HG03066 (cell line): Measurements from ENCODE around the gene DOCK2.
A peak's percentile ranks its signal among the peaks of the same experiment; 100 is the strongest.

Experiments
- ATAC-seq: cut with Tn5 transposase; IDR thresholded peaks from one replicate; pipeline ENCODE4 v1.9.1; 2021; ENCODE audit warnings: low read depth; ENCODE audit not compliant: unreplicated experiment

DOCK2 gene

DNA sequence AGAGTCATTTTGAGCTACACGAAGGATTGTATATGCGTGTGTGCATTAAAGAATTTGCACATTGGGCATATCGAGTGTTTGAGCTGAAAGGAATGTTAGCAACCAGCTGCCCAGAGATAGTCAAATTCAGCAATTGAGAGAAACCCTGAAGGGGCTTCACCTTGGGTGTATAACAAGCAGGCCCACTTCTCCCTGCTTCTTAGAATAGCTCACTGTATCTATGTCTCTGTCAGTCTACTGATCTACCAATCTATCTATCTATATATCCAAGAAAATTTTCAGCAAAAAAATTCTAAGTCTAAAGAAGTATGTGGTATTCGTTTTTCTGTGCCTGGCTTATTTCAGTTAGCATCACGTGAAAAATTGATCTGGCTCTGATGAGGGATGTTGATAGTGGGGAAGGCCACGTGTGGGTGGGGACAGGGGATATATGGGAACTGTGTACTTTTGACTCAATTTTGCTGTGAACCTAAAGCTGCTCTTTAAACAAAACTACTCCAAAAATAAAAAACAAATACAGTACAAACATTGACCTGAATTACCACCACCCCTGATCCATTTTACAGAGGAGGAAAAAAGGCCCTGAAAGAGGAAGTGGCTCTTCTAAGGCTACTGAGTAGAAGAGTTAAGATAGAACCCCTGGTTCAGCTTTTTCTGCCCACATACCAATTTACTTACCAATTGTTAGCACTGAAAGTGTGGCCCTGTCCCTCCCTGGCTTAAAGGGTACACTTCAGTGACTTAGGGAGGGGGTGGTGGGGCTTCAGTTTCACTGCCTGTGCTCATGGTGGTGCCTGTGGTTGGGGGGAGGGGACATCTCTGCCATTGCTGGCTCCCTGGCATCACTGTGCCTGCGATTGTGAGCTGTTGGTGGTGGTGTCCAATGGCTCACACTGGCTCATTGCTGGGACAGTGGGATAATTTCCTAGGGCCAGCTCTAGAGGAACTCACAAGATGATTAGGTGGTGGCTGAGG lies 141.8 kb downstream of the DOCK2 start:
- ATAC-seq: peak; percentile 89

DNA sequence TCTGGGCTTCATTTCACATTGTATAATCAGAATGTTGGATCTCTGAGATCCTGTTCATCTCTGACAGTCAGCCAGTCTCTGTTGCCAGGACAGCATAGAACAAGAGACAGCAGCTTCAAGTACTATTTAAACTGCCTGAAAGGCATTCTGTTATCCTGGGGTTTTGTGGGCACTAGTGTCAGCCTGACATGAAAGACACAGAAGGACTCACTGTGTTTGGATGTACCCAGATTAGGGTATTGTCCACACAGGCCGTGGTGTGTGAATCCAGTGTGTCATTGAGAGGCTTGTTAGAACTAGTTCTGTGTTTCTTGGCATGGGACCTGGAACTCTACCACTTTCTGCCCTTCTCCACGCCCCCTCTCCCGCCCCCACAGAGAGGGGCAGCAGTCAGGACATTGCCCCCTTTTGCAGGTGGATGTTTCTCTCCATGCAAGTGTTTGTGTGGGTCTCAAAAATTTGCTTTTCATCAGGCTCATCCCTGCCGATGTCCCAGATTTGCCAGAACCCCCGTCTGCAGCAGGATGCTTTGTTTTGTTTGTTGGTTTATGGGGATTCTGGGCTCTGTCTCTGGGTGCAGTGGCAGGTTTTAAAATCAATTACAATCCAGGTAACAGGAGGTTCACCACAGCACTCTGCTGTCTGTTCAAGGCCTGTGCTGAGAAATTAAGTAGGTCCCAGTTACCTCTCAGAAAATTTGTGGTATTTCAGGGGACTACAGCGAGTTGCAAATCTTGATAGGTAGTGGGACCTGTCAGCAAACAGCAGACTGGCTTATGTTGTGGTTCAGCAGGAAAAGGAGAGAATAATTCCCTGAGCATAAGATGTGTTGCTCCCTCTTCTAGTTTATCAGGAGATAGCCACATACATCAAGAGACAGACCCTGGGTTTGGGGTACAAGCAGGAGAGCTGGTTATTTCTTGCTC lies 144.6 kb downstream of the DOCK2 start:
- no peak for ATAC-seq

DNA sequence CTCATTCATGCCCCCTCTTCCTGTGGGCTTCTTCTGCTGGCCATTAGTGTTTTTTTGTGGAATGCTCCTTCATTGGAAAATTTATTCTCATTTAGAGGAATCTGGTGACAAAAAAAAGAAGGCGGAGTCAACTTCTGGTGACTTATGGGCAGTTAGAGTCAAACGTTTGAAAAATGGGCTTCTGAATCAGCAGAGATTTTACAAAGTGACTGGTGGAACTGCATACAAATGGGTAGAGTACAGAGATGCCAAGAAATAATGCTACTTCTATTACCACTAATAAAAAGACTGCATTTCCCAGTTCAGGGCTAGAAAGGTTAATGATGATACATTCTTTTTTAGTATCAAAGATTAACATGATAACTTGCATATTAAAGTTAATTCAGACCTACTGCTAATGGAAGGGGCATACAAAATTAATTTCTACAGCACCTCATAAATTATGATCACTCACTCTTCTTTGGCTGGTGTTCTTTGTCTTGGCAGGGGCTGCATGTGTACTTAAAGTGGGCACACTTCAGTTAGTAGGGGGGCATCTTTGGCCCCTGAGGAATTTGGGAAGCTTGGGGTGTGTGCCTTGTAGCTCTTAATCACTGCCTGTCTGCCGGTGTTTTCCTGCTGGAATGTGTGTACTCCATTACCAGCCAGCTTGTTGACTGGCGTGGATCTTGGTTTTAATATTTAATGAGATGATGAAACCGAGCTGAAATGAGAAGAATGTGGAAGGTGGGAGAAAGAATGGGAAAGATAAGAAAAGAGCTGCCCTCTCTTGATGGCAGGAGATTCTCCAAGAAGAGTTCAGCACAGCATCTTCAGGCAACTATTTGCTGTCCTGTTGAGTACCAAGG lies 148.9 kb downstream of the DOCK2 start:
- no peak for ATAC-seq

DNA sequence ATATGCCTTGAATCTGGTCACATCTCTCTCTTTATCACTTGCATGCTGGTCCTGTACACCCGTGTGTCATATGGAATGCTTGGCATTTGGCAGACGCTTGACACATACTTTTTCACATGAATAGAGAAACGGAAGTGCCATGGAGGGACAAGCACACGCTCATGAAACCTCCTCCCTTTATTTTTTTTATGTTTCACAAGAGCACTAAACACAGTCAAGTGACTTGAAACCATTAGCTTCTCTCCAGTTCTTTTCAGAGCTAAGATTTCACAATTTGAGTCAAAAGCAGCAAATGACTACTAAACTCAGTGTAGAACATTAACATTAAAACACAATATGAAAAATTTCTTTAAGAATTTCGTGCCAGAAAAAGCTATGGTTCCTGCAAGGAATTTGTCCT lies 151.1 kb downstream of the DOCK2 start:
- no peak for ATAC-seq

DNA sequence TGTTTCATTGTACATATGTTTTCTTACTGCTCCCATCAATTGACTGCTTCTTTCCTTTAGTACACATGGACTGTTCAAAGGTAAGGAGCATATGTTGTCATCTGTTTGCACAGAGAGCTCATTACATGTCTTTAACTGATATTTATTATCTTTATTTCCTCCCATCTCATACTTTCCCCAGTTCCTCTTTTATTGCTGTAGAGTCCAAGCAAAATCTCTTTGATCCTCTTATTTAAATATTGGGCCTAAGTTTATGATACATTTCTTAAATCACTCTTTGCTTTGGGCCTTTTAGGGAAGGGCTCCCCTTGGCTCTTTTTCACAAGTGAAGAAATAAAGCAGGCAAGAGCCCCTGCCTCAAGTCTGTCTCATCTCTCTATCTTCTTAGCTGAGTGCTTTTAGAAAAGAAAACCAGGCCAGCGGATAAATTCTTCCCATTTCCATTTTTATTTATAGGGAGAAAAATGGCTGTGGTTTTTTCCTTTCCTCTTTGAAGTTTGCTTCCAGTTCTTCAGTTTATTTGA lies 152.4 kb downstream of the DOCK2 start:
- no peak for ATAC-seq

DNA sequence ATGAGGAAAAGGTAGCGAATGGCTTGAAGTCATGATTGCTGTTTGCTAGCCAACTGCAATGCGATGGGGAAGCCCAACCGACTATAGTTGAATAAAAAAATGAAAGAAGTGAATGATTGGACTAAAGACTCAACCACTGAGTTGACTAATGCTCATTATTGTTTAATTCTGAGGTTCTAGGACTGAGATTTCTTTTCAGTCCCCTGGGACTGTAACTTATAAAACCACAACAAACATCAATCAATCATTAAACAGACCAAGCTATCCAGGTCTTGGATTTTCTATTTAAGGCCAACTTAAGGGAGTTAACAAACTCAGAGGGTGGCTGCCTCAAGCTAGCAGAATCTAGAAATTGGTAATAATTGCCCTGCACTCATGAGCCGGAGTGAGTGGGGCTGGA lies 154.2 kb downstream of the DOCK2 start:
- ATAC-seq: no peak

DNA sequence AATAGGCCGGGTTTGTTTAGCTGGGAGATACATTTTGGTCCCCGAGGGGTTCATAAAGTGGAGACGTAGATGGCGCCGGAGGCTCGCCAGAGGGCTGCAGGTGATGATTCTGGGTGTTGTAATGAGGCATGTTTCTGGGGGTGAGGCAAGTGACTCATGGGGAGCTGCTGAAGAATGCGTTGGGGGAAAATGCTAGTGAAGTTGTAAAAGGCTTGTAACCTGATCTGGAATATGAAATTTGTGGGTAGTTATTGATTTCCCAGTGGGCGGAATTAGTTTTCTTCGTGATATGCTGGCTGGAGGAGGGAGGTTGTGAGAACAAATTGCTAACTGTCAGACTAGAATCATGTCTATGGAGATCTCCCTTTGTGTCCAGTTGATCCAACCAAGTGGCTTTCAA lies 158.3 kb downstream of the DOCK2 start:
- no peak for ATAC-seq

DNA sequence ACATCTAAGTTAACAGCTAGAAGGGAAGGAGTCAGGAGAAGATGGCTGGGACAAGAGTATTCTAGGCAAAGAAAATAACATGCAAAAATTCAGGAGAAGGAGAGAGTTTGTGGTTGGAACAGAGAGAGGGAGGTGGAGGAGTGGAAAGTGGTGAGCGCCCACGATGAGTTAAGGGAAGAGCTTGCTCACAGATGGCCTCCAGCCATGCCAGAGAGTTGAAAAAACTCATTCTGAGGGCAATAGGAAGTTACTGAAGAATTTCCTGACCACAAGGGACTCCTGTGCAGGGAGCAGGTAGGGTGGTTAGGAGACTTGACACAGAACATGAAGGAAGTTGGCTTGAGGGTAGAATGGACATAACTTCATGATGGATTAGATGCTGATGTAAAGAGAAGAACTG lies 159.7 kb downstream of the DOCK2 start:
- ATAC-seq: no peak

DNA sequence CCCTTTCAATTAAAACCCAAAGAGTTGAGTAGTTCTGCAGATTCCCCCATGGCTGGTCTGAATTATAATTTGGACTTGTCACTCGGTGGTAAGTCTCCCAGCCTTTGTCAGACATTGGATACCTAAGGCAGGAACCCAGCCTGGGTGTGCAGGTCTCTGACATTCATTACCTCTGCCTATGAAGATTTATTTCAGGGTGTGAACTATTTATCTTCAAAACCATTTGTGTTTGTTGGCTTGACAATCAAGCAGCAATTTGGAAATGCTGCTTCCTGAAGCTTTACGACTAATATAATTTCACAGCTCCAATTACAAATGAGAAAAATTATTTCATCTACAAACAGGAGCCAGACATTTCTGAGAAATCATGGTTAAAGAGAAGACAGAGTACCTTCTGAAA lies 160.5 kb downstream of the DOCK2 start:
- no peak for ATAC-seq

DNA sequence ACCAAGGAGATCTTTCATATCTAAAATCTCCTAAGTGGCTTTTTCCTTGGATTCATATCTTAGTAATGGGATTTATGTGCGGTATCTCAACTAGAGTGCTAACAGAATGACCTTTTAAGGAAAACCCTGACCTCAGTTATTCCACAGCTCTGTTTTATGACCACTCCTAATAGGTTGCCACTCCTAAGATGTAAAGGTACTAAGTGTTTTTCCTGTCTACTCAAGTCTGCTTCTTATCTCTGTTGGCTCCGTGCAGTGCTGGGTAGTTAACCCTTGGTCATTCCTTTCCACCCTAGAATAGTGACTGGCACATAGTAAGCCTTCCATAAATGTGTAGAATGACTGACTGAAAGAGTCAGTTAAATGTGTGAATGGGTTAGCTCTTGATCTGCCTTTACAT lies 161.4 kb downstream of the DOCK2 start:
- no peak for ATAC-seq

DNA sequence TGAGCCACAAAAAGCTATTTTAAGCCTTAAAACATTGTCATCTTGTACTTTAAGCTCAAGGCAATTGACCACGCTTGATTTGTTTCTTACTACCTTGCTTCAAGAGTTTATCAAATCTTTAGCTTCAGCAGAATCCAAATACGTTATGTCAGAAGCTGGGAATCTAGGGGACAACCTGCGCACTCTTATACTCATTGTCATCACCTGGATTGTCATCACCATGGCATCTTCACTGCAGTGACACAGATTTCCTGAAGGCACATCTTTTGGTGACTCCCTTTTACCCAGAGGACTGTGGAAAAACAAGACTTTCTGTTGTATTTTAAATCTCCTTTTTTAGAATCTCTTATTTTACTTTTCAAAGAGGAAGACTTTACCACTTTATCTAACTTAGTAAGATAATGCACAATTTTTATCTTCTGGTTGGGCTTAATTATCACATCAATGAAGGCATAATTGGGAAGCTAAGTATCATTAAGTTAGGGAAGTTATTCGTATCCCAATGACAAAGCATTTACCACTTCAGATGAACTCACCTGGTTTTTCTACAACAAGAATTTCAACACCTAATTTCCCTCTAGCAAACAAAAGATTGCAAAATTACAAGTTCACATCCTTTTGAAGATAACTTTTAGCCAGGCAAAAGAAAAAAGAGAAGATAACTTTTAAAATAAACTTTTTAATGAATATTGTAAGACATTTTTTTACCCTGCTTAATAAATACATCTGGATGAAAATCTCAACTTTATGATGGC lies 162.0 kb downstream of the DOCK2 start:
- no peak for ATAC-seq

DNA sequence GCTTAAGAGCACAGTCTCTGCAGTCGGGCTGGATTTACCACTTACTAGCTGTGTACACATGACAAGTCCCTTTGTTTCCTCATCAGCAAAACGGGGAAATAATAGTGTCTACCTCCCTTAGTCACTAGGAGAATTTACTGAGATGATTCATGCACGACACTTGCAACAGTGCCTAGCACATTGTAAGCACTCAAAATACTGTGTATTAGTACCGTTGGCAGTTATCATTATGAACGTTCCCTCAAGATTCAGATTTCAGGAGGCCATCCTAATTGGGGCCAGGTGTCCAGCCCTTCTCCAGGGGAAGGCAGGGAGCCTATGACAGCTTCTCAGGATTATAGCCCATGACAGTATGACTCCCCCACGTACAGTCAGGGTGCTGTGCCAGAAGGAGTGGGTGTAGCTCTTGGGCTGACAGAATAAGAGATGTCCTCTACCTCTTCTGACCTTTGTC lies 164.3 kb downstream of the DOCK2 start:
- ATAC-seq: no peak

DNA sequence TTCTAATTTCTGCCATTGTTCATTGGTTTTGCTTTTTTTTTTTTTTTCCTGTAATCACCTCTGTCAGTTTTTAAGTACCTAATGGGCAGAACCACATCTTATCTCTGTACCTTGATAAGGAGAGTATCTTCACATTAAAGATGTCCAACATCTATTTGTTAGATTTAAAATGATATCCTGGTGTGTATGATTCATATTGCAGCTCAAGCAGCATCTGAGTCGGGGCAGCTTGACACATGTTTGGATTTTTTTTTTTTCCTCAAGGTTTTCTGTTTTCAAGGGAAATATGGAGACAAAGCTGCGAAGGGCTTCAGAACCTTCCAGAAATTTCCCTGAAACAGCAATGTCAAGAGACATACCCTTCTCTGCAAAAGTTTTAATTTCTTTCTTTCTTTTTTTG lies 164.7 kb downstream of the DOCK2 start:
- no peak for ATAC-seq

DNA sequence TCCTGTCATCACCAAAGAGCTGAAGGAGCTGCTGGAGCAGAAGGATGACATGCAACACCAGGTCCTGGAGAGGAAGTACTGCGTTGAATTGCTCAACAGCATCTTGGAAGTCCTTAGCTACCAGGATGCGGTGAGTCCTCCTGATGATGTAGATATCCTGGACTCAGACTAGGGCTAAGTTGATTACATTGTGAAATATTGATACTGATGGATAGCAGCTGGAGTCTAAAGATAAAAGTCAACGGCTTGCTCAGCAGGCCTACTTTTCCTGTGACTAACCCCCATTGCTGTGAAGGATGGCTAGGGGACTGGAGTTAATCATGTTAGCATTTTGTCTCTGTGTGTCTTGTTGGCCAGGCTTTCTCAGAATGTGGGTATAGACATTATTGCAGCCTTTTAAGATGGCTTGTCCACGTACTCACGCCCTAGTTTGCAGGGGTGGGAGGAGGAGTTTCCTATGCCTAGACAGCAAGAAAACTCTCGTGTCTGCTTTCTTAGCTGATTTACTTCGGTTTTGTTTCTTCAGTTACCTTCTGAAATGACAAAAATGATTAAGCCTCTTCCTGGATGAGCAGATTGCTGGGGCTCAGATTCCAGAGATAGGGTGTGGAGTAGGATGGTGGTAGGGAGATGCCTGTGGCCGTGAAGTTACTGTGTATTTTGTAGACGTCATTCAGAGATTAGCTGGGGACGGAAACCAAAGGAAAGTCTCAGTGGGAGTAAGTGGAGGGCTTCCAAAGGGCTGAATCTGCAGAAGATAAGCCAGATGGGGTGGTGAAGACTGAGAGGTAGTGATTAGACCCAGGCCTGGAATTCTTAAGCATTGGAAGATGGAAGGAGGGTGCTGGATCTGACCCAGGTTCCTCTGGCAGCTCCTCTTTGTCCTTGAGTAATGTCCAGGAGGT lies 166.3 kb downstream of the DOCK2 start:
- no peak for ATAC-seq

DNA sequence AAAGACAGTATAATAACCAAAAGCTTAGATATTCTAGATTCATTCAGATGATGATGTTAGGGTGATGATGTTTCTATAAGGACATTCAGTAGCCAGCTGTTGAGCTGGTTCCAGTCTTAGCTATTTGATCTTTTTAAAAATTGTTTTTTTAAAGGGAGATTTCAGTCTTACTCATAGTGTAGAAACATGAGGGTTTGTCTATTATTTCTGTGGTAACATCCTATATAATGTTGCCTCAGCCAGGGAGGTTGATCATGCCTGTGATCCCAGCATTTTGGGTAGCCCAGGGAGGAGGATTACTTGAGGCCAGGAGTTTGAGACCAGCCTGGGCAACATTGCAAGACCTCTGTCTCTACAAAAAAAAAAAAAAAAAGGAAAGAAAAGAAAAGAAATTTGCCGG lies 167.8 kb downstream of the DOCK2 start:
- ATAC-seq: no peak

DNA sequence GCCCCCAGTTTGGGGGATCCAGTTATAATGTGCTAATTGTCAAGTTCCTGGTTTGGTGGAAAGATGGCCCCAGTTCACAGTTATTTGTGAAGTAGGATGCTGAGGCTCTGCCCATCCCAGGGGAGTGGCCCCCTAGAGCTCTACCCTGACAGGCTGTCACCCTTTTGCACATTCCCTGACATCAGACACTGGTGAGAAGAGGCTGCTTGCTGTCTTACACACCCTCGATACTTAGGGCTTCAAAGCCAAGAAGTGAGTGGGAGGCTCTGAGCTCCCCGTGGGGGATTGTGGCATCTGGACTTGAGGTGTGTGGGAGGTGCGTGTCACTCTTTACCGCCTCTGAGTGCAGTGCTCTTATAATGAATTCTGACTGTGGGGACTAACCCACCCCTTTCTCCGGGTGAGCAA lies 168.5 kb downstream of the DOCK2 start:
- peak; percentile 85 for ATAC-seq

DNA sequence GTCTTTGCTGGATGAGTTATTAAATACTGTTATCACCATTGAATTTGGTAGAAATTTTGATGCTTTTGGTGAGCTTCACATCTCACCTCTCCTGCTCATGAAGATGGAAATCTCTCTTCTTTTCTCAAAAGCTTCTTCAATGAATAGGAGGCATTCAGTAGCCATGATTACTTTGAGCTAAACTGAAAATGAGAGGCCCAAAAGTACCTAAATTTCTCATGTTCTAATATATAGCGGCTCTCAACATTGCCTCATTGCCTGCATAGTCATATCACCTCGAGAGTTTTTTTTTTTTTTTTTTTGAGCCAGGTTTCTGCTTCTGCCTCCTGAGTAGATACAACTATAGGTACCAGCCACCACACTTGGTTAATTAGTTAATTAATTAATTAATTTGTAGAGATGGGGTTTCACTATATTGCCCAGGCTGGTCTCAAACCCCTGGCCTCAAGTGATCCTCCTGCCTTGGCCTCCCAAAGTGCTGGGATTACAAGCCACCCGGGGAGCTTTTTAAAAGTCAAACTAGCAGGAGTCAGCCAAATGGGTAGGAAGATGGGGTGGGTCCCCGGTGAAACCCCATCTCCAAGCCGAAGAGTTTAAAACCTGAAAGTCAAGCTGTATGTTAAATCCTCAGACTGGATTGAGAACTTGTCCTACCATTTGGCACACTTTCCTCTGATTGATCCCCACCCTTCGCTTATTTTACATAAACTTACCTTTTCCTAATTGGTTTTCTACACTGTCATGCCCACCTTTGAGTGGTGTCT lies 169.0 kb downstream of the DOCK2 start:
- peak; percentile 59 for ATAC-seq

DNA sequence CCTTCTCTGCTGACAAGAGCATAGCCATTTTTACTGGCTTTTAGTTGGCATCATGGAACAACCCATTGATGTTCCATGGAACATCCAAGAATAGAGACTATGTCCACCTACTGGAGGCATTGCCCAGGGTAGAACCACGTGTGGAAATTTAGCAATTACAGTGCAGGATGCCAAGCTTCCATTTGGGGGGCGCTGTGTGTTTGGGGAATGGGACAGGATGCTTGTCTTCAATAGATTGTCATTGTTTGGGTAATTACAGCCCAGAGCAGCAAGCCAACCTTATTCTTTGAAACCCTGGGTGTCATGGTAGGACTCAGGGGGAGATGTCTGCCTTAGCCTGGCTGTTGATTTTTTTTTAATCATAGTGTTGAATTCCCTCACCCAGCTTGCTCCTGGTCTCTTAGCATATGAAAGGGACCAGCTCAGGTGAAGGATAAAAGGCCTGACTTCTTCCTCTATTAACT lies 171.1 kb downstream of the DOCK2 start:
- no peak for ATAC-seq
